GM19438 (cell line): ENCODE results near the gene RHOBTB1.
"Not testable (repeated sequence)": the region's sequence is repeated elsewhere in the genome, so short reads cannot be mapped to it uniquely, and the experiment has no call there.

Experiments used
- ATAC-seq: cut with Tn5 transposase; IDR thresholded peaks from one replicate; pipeline ENCODE4 v1.9.1; 2021; ENCODE audit warnings: low read depth; ENCODE audit not compliant: unreplicated experiment

RHOBTB1 gene

DNA sequence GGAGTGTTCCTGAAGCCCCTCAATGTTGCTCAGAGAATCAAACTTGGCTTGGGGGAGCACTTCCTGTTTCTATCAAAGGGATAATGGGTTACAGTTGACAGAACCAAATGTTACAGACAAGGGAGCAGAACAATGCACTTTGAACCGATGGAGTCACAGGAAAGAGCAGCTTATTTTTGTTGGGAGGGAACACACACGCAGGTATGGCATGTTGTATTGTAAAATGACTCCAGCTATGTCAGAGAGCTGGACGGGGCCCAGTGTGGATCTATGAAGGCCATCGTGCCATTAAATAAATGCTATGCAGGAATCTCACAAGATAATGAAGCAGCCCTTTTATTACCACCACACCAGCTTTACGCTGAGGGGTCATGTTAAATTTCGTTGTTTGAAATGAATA lies 35.1 kb downstream of the RHOBTB1 start:
- ATAC-seq = no peak

DNA sequence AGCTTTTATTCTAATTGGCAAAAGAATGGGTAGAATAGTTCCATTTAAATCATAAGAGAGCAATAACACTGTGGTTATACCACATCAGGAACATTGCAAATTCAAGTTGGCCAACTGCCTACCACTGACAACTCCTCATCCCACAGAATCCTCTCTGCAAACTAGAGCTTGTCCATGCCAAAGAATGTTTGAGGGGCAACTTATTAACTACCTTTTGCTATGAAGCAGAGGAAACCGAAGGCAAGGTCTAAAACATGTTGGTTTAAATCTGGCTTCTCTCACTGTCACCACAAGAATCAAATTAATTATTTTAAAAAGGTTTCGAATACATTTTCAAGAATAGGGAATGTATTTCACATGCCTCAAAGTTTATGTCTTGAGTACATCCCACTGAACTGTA lies 36.0 kb downstream of the RHOBTB1 start:
- no peak for ATAC-seq

DNA sequence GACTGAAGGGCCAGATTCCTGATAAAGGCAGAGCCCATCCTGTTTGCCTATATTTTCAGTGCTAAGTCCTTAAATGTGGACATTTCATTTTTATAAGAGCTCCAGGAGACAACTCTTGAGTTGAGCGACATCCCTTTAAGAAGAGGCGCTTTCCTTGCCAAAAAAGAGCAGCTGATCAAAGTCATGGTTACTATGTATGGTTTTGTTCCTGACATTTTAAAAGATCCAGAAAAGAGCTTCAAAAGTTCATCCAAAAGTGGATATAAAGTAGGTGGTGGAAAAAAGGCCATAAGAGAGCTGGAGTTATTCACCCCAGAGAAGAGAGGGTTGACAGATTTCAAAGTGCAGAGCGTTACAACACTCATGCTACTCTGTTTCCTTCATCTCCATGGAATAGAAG lies 36.7 kb downstream of the RHOBTB1 start:
- ATAC-seq = no peak

DNA sequence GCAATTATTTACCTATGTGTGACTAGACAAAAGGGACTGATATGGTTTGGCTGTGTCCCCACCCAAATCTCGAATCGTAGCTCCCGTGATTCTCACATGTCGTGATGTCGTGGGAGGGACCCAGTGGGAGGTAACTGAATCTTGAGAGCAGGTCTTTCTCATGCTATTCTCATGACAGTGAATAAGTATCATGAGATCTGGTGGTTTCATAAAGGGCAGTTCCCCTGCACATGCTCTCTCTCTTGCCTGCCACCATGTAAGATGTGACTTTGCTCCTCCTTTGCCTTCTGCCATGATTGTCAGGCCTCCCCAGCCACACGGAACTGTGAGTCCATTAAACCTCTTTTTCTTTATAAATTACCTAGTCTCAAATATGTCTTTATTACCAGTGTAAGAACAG lies 37.2 kb downstream of the RHOBTB1 start:
- ATAC-seq = not testable (repeated sequence)

DNA sequence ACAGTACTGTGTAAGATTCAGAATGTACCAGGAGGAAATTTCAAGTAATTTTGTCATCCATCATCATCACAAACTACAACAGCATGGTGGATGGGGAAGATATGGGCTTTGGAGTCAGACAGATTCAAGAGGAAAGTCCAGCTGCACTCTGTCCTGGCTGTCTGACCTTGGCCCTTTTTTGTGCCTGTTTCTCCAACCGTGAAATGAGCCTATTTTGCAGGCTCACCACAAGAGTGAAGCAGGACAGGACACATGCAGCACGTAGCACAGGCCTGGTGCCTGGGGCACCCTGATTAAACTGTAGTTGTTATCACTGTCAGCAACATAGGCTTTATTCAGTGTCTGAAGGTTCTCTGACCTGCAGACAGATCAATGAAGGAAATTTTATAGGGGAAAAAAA lies 37.6 kb downstream of the RHOBTB1 start:
- ATAC-seq = no peak

DNA sequence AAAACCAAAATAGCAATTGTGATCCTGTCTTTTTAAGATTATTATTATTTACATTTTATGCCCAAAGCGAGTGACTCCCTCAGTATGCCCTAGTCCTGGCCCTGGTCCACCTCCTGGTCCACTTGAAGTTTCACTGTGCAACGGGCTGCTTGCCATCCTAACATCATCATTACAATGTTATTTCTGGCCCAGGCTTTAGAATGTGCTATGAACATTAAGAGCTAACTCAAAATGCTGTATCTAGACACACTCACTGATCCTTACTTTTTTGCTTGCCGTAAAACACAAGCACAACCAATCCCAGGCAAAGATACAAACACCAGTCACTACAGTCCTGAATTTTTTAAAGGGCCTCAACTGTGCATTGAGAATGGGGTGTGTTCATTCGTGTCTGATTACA lies 38.4 kb downstream of the RHOBTB1 start:
- no peak for ATAC-seq

DNA sequence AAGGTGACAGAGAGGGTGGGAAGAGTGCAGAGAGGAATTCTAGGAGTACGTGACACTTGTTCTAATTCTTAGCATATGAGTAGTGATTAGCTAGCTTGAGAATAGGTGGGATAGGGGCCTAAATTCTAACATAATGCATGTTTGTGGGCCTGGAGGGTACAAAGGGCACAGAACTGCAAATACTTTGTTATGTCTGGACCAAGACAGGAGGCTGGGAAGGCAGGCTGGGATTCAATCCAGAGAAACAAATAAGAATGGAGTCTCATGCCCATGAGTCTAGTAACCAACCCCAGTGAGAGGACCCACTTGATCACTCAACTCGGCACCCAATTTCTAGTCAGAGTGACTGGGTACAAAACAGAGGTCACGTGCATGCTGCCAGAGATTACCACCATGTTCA lies 40.9 kb downstream of the RHOBTB1 start:
- no peak for ATAC-seq

DNA sequence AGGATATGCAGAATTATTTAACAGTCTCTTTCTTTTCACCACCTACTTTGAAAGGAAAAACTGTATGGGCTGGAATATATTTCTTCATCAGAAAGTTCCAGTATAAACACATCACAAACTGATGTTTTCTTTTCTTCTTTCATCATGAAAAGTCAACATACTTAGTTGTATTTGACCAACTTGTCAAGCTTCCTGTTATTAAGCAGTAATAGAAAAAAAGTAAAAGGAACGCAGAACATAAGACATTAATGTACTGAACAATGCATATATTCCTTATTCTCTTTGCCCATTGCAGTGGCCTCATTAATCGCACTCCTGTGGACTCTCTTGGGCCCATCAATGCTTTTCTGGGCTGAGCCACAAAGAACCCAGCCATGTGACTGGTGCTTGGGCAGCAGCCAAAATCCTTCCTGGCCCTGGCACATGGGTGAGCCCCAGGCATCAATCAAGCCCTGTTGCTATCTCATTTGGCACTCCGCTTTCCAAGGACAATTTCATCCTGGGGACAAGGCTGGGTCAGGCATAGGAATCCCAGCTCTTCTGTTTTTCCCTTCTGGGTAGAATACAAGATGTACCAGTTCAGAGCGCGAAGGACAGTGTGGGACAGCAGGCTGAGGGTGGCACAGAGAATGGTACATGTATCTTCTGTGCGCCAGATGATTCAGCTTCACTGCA lies 42.3 kb downstream of the RHOBTB1 start:
- no peak for ATAC-seq

DNA sequence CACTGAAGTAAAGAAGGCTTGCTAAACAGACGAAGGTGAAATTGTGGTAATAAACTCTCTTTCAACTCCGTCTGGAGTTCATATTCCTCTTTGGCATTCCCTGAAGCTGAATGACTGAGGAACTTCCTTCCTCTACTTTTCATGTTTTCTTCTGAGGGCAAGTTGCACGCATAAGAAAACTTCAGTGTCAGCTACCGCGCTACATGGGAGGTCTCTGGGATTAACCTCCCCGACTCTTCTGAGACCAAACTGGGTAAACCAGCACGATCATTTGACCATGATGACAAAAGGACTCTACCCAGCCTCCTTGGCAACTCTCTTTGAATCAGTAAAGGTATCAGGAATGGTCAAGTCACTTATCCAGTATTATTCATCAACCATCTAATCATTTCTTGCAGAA lies 44.7 kb downstream of the RHOBTB1 start:
- ATAC-seq = no peak

DNA sequence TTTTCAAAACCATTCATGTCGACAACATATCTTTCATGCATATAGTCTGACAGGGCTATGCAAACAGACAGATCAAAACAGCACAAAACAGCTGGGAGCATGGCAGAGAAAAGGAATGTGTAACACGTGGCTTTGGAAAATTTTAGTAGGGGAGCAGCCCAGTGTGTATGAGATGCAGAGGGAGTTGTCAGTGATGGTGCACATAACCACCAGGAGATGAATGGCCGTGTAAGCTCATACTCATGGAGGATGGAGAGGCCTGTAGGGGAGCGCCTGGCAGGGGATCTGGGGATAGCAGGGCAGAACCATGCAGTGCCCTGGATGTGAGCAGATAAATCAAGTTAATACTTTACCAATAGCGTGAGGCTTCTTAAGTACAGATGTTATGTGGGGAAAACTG lies 45.7 kb downstream of the RHOBTB1 start:
- ATAC-seq = no peak

DNA sequence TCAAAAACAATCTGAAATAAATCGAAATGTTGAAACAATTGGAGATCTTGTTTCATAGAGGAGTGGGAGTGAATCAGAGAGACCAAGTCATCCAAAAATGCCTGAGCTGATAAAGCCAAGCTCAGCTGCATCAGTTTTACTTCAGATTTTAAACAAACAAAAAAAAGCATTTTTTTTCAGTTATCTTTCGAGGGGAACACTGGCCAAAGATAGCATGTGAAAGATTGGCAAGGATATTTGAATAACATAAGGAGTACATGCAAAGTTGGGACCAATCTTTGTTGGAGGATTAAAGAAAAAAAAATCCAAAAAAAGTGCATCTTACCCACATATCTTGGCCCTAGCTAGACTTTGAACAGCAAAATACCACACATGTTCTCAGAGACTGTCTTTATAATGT lies 47.2 kb downstream of the RHOBTB1 start:
- no peak for ATAC-seq

DNA sequence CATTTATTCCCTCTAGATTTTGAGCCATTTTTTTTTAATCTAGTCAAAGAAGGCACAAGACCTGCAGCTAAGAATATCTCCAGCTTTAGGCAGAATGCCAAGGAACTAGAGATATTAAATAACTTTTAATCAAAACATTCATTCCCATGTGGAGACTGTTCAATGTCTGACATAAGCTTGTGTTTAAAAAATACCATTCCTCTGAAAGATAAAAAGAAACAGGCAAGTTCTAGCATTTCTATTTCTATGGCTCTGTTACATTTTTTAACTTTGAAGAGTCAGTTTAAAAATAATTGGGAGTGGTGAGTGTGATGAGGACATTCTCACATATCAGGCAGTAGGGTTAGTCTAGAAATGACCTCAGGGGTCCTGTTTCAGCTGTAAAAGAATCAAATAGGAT lies 48.0 kb downstream of the RHOBTB1 start:
- ATAC-seq = no peak

DNA sequence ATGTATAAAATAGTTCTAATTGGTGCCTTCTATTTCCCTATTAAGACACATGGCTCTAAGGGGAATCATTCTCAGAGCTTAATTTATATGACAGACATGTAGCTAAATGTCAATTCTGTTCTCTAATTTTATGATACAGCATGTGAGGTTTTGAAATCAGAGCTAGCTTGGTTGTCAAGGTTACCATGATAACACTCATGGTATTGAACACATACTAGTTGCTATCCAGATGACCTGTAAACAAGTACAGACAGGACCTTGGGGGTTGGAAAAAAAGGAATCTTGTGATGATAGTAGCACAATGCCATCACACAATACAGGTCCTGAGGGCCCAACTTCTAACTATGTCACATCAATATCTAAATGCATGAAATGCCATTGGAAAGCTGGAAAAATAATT lies 49.2 kb downstream of the RHOBTB1 start:
- no peak for ATAC-seq

DNA sequence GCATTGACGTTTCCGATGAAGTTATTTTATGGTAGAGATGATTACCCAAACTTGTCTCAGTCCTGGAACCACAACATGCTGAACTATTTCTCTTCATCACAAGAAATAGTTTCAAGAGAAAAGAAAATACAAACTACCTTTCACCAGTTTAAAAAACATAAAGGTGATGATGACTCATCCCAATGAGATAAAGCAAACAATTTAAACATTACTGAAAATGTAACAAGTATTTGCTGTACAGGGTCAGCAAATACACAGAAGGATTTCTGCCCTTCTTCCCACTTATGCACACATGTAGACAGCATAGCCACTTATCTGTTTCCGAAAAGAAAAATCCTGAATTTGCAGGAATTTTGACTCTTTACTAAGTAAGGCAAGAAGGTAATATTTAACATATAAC lies 50.8 kb downstream of the RHOBTB1 start:
- no peak for ATAC-seq

DNA sequence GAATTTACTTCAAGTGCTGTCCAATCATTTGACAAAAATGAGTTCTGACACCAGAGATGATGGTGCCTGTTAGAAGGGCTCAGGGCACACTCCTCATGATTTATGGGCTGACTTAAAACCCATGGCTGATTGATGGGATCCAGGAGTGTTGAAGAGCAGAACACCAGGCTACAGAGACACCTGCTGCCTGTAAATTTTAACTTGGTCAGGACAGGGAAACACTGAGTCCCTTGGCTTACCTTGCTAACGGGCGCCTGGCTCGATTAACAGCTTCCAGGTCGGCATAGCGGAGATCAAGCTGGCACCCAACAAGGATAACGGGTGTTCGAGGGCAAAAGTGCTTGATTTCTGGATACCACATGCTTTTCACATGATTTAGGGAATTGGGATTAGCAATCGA lies 51.4 kb downstream of the RHOBTB1 start:
- ATAC-seq = no peak

DNA sequence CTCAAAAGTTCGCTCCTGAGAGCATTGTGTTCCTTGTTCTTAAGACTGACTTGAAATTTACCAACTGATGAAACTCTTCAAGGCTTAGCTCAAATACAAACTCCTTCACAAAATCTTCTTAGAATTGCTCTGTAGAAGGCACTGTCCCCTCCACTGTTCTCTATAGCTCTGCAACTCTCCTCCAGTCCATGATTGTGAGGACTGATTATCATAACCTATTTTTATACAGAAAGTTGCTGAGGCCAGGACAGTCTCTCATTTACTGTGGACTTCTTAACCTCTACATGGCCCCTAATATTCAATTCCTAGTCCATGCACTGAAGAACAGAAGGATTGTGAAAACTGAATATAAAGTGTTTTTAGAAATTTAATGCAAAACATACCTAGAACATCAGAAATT lies 53.2 kb downstream of the RHOBTB1 start:
- no peak for ATAC-seq

DNA sequence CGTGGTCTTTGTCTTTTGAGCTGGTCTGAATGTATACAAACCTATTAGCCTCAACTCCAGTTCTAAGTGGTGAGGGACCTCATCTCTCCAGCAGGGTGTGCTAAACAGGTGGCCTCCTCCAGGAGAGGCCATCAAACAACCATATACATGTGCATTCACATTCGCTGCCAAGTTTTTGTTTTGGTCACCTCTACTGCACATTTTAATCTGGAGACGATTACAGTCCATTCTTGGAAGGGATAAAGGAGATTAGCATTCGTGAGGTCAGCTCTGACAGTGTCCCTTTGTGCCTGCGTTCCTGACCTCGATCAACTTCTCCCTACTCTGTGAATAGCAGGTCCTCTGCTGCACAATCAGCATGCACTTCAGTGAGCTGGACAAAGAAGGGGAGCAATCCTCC lies 60.8 kb downstream of the RHOBTB1 start:
- no peak for ATAC-seq

DNA sequence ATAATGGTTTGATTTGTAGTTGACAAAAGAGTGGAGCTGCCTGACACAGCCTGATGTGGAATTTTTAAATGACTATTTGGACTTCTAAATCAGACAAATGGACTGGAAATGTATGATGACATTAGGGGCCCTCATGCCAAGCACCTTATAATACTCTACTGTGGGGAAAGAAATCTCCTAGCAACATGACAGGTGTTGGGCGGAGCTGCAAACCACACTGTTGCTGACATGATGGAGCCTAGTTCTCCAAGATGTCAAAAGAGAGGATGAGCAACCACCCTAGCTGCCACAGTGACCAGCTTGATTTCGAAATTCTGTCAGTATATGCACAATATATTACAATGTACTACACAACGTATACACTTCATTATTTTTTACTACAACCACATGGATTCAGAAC lies 65.8 kb downstream of the RHOBTB1 start:
- ATAC-seq = no peak

DNA sequence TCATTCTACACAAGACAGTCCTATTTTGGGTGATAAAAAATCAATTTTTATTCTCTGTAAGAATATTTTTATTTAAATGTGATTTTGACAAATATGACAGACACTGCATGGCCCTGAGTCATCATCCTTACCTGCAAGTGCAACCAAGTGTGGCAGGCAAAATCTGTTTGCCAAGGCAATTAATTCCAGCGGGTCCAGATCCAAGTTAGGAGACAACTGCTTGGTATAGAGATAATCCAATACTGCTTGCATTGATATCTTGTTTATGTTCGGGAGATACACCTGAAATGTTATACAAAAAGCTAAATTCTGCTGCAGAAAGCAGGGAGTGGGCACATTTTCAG lies 66.2 kb downstream of the RHOBTB1 start:
- ATAC-seq = no peak

DNA sequence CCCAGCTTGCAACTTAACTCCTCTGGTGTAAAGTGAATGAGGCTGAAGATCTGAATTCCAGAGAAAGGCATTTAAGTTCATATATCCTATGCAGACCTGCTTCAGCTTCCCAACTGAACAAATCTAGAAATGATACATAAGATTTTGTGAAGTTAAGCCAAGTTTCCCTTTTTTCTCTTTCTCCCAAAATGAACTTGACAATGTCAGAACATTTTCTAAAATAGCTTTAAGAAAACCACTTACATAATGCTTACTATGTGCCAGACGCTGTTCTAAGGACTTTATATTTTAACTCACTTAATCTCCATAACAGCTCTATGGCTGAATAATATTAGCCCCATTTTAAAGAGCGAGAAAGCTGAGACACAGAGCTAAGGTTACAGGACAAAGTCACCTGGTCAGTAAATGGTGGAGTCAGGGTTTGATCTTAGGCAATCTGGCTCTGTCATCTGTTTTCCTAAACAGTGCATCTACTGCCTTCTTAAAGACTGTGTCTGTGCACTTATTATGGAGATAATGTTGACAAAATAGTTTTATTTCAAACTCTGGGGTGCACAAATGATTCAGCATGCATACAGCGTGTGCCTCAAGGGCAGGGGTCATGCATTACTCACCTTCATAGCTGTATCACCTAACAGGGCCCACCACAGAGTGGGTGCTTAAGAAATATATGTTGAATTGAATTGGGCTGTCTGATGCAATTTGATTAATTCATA lies 66.8 kb downstream of the RHOBTB1 start:
- ATAC-seq = no peak

DNA sequence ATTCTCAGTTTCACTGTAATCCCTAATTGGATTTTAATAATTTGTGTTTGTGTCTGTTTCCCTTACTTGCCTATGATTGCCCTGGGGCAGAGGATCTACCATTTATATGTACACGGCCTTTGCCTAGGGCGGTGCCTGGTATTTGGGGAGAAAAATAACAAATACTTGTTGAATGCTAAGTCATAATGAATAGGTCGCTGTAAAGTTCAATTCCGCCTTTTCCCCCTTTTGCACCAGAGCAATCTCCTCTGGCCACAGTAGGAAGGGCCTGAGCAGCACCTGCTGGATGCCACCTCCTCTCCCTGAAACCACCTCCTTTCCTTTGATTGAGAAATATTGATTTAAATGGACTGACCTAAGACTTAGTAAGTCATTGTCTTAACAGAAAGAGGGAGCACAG lies 70.2 kb downstream of the RHOBTB1 start:
- ATAC-seq = no peak

DNA sequence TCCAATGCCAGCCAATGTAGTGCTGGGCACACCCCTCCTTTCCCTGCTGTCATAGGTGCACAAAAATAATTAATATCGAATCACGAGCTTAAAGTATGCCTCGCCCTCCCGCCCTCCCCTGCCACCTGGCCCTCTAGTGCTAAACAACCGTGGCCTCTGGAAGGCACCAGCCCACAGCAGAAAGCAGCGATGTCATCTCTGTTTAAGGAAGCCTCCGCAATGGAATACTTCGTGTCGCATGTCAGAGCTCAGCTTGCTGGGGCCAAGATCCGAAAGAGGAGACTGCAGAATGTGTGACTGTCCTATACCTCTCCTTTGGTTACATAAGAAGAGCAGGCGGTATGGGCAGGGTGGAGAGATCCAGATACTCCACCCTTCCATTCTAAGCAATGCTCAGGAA lies 71.5 kb downstream of the RHOBTB1 start:
- ATAC-seq = no peak

DNA sequence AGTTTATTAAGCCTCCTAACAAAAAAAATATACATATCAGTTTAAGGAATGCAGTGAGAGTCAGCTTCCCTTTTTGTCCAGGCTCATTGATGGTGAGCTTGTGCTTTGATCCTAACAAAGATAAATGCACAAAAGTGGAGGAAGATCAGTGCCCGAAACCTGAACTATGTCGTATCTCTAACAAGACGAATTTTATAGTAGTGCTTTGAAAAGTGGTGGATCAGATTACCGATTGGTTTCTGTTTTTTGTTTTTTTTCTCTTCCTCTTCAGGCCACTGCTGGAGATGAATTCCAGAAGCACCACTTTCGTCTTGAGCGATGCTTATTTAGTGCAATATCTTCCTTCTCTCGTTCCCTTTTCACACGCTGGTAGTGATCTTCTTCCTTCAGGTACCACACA lies 72.8 kb downstream of the RHOBTB1 start:
- ATAC-seq = no peak
